ENCODE data around the gene NR1D2. TPM values are rescaled to one million over a fixed set of nuclear protein-coding genes. Genes with fewer than 3 reads are reported as not detected.

NR1D2 gene
- total RNA-seq, 1 experiment from 2014 or later, result 9.5 TPM

- ChIA-PET CTCF (no interaction called here), POLR2A (no interaction called here)
- Histone ChIP-seq H3K4me3 (ENCODE audit: low read depth in 2 of 2, low read length in 2 of 2) (no peak overlapping the region), H3K36me3 (ENCODE audit: control insufficient read depth, insufficient read depth, low read length) (no peaks in the 10 kb centered on the region), H3K9me3 (ENCODE audit: control insufficient read depth, insufficient read depth, low read depth, low read length) (no peaks in the 10 kb centered on the region), H3K4me1 (ENCODE audit: control insufficient read depth, insufficient read depth, low read length) (no peaks in the 10 kb centered on the region), H3K27ac (ENCODE audit: low read length) (no peak overlapping the region), H3K27me3 (ENCODE audit: control insufficient read depth, insufficient read depth, low read length) (no peaks in the 10 kb centered on the region)
- TF ChIP-seq TCF7L2 (IDR thresholded peaks at IDR 0.05; ENCODE audit: low read depth, low read length), result no peak
- no peak for DNase-seq (ENCODE audit: low read depth, low spot score)
- intact Hi-C loops (cut with micrococcal nuclease; ENCODE audit: unreplicated experiment), result no loop called here
- no peak for ATAC-seq
- no TSS peak for BruUV-seq (replicated peaks)
- in situ Hi-C loops (cut with HindIII; ENCODE audit: low pct_unique_long_range_greater_than_20kb, low sequenced_read_pairs), result no loop called here
These were observed 42.3 kb downstream of the NR1D2 start for GRCh38 chr3:23987356-23987755.

- Histone ChIP-seq H3K36me3 (ENCODE audit: control insufficient read depth, insufficient read depth, low read length) (no peaks in the 10 kb centered on the region), H3K4me3 (ENCODE audit: low read depth in 2 of 2, low read length in 2 of 2) (no peak overlapping the region), H3K27ac (ENCODE audit: low read length) (no peak overlapping the region), H3K4me1 (ENCODE audit: control insufficient read depth, insufficient read depth, low read length) (no peaks in the 10 kb centered on the region; the same call in 1 of the 2 replicates), H3K9me3 (ENCODE audit: control insufficient read depth, insufficient read depth, low read depth, low read length) (no peaks in the 10 kb centered on the region), H3K27me3 (ENCODE audit: control insufficient read depth, insufficient read depth, low read length) (no peaks in the 10 kb centered on the region)
- in situ Hi-C loops (cut with HindIII; ENCODE audit: low pct_unique_long_range_greater_than_20kb, low sequenced_read_pairs) (no loop called here), intact Hi-C loops (cut with micrococcal nuclease; ENCODE audit: unreplicated experiment) (no loop called here)
- DNase-seq (ENCODE audit: low read depth, low spot score) (no peak), ATAC-seq (no peak)
- ChIA-PET CTCF (no interaction called here), POLR2A (no interaction called here)
- no TSS peak for BruUV-seq (replicated peaks)
- TF ChIP-seq TCF7L2 (IDR thresholded peaks at IDR 0.05; ENCODE audit: low read depth, low read length) (no peak), REST (IDR thresholded peaks at IDR 0.05; ENCODE audit: insufficient read depth in 1 of 2, low read depth in 2 of 2, low read length in 1 of 2) (no peak), SIN3A (IDR thresholded peaks at IDR 0.05; ENCODE audit: borderline replicate concordance, insufficient read depth, low read depth, low read length) (no peak), POLR2AphosphoS5 (IDR thresholded peaks at IDR 0.05; ENCODE audit: low read depth, low read length) (no peak)
- TF ChIP-seq, protein P1, sequence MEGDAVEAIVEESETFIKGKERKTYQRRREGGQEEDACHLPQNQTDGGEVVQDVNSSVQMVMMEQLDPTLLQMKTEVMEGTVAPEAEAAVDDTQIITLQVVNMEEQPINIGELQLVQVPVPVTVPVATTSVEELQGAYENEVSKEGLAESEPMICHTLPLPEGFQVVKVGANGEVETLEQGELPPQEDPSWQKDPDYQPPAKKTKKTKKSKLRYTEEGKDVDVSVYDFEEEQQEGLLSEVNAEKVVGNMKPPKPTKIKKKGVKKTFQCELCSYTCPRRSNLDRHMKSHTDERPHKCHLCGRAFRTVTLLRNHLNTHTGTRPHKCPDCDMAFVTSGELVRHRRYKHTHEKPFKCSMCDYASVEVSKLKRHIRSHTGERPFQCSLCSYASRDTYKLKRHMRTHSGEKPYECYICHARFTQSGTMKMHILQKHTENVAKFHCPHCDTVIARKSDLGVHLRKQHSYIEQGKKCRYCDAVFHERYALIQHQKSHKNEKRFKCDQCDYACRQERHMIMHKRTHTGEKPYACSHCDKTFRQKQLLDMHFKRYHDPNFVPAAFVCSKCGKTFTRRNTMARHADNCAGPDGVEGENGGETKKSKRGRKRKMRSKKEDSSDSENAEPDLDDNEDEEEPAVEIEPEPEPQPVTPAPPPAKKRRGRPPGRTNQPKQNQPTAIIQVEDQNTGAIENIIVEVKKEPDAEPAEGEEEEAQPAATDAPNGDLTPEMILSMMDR (IDR thresholded peaks at IDR 0.05), result no peak
These were observed 46.2 kb downstream of the NR1D2 start for GRCh38 chr3:23991306-23991682.

- ATAC-seq (no peak), DNase-seq (ENCODE audit: low read depth, low spot score) (no peak)
- H3K4me1 ChIP-seq (ENCODE audit: control insufficient read depth, insufficient read depth, low read length), result no peaks in the 10 kb centered on the region; the same call in 1 of the 2 replicates
- no peaks in the 10 kb centered on the region for H3K27me3 ChIP-seq (ENCODE audit: control insufficient read depth, insufficient read depth, low read length)
- H3K27ac ChIP-seq (ENCODE audit: low read length), result no peak overlapping the region
- in situ Hi-C loops (cut with HindIII; ENCODE audit: low pct_unique_long_range_greater_than_20kb, low sequenced_read_pairs) (no loop called here), intact Hi-C loops (cut with micrococcal nuclease; ENCODE audit: unreplicated experiment) (no loop called here)
- ChIA-PET CTCF (no interaction called here), POLR2A (no interaction called here)
- no TSS peak for BruUV-seq (replicated peaks)
- no peaks in the 10 kb centered on the region for H3K9me3 ChIP-seq (ENCODE audit: control insufficient read depth, insufficient read depth, low read depth, low read length)
- H3K36me3 ChIP-seq (ENCODE audit: control insufficient read depth, insufficient read depth, low read length), result no peaks in the 10 kb centered on the region
- H3K4me3 ChIP-seq (ENCODE audit: low read depth in 2 of 2, low read length in 2 of 2), result no peak overlapping the region
- TF ChIP-seq REST (IDR thresholded peaks at IDR 0.05; ENCODE audit: insufficient read depth in 1 of 2, low read depth in 2 of 2, low read length in 1 of 2), result no peak
- TF ChIP-seq, protein P1 (IDR thresholded peaks at IDR 0.05), result no peak
- no peak for TF ChIP-seq POLR2AphosphoS5 (IDR thresholded peaks at IDR 0.05; ENCODE audit: low read depth, low read length)
- TF ChIP-seq SIN3A (IDR thresholded peaks at IDR 0.05; ENCODE audit: borderline replicate concordance, insufficient read depth, low read depth, low read length), result no peak
- no peak for TF ChIP-seq TCF7L2 (IDR thresholded peaks at IDR 0.05; ENCODE audit: low read depth, low read length)
These were observed 46.9 kb downstream of the NR1D2 start for GRCh38 chr3:23991683-23992628.
